NOMO-1 (cell line): ENCODE measurements around the gene FAM13A.
"Not testable (repeated sequence)": the region's sequence is repeated elsewhere in the genome, so short reads cannot be mapped to it uniquely, and the experiment has no call there.

Source experiments
- DNase-seq, 2 experiments: peaks; one replicate each; lab custom pipeline; 2025; ENCODE audit not compliant: unreplicated experiment in 2 of 2; lab: John Stamatoyannopoulos, UW

The FAM13A gene

GRCh38 chr4:89056953-89057398 is at the start of gene FAM13A:
FAM13A (minus strand) TSS chr4:89057185; CDS start chr4:89056964, 221 bp downstream.
- DNase-seq = no peak

GRCh38 chr4:89105726-89106125 is 48.7 kb upstream of the FAM13A start:
- no peak for DNase-seq

GRCh38 chr4:89101256-89102161 is 44.5 kb upstream of the FAM13A start:
- DNase-seq = no peak

GRCh38 chr4:89100853-89101252 is 43.9 kb upstream of the FAM13A start:
- no peak for DNase-seq

GRCh38 chr4:89099471-89099870 is 42.5 kb upstream of the FAM13A start:
- DNase-seq = no peak

- DNase-seq = no peak
These were observed 42.0 kb upstream of the FAM13A start for GRCh38 chr4:89099034-89099433.

DNA sequence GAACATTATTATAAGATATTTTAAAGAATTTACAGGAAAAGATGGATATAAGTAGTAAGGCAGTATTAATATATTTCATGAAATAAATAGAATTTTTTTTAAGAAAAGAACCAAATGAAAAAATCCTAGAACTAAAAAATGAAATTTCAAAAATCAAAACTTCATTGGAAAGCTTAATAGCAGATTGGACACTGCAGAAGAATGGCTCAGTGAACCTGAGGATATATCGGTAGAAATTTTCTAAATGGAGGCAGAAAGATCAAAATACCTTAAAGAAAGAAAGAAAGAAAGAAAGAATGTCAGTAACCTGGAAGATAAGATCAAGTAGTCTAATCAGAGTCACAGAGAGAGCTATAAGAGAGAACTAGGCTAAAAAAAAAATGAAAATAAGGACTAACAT is 21.3 kb upstream of the FAM13A start:
- no peak for DNase-seq

- no peak for DNase-seq
These were observed 20.8 kb upstream of the FAM13A start for GRCh38 chr4:89077761-89078160.

- no peak for DNase-seq
These were observed 15.9 kb upstream of the FAM13A start for GRCh38 chr4:89072921-89073320.

DNA sequence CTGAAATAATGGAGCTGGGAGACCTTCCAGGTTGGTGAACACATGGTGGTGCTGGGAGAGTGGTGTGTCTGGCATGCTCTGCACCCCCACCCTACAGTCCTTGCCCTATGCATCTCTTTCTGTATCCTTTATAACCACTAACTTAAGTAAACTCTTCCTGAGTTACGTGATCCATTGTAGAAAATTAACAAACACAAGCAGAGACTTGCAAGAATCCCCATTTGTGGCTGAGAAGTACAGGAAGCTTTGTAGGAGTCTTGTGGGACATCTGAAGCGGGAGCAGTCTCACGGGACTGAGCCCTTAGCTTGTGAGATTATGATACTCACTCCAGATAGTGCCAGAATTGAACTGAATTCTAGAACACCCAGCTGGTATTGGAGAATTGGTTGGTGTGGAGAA is 14.3 kb upstream of the FAM13A start:
- no peak for DNase-seq

DNA sequence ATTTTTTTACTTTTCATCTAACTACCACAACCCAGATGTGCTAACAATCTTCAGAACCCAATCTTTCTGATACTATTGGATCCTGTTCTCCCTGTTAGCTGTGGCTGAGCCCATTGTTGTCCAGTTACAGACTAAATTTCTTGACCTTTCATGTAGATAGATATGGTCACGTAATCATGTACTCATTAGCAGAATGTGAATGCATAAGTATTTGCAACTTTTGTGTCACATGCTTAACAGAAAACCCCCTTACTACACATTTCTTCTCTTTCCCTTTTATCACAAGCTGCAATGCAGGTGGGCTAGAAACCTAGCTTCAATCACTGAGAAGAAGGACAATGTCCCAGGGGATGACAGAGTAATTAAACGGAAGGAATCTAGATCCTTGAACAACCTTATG is 13.1 kb upstream of the FAM13A start:
- DNase-seq = no peak

GRCh38 chr4:89069481-89069880 is 12.5 kb upstream of the FAM13A start:
- no peak for DNase-seq

DNA sequence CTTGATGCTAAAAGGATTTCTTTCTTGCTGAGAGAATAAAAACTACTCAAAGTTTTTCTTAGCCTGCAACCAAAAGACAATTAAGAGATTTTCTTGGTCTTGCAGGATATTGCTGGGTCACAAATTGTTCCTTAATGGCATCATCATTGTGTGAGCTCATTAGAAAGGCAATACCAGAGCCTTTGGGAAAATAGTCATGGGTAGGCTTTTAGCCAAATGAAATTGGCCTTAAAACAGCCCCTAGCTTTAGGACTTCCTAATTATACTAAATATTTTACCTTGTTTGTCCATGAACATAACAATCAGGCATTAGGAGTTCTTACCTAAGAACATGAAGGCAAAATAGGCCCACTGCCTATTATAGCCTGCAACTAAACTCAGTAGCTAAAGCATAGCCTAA is 10.4 kb upstream of the FAM13A start:
- no peak for DNase-seq

DNA sequence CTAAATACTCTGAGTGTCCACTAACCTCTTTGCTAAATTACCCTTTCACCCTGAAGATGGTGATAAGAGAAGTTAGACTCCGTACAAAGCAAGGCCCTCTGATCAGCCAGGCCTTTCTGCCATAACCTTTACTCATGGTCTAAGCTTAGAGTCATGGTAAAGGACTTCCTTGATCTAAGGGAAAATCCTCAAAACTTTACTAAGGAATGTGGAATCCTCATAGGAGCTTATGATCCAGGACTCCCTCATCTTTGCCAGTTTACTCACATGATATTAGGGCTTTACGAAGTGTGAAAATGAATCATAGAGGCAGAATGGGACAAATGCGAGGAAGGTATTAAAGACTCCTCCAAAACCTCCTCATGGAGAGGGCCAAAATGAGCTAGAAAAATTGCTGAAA is 7.9 kb upstream of the FAM13A start:
- no peak for DNase-seq

GRCh38 chr4:89057844-89058243 is 859 bp upstream of the FAM13A start:
- not testable (repeated sequence) for DNase-seq

DNA sequence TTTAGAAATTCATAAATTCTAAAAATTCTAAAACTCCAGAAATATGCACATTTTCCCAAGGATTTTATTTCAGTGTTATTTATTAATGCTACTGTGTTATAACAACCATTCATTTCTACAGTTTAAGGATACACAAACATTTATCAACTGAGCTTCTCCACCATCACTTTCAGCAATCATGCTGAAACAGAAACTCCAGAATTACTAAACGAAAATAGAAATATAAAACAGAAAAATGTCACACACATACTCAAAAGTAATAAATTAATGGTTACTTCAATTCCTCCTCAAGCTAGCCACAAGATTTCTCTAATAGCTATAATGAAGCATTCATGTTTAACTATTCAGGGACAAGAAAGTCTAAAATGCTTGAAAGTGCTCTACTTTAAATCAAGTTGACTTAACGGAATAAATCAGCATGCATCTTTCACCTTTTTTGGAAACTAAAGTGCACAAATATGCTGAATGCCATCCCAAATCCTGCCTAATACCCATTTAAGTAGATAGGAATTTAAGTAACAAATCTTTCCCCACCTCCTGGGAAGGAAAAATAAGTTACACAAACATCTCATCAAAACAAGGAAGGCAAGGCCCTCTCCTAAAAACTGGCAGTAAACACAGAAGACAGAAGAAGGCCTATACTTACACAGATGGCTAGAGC is 563 bp downstream of the FAM13A start:
- no peak for DNase-seq

DNA sequence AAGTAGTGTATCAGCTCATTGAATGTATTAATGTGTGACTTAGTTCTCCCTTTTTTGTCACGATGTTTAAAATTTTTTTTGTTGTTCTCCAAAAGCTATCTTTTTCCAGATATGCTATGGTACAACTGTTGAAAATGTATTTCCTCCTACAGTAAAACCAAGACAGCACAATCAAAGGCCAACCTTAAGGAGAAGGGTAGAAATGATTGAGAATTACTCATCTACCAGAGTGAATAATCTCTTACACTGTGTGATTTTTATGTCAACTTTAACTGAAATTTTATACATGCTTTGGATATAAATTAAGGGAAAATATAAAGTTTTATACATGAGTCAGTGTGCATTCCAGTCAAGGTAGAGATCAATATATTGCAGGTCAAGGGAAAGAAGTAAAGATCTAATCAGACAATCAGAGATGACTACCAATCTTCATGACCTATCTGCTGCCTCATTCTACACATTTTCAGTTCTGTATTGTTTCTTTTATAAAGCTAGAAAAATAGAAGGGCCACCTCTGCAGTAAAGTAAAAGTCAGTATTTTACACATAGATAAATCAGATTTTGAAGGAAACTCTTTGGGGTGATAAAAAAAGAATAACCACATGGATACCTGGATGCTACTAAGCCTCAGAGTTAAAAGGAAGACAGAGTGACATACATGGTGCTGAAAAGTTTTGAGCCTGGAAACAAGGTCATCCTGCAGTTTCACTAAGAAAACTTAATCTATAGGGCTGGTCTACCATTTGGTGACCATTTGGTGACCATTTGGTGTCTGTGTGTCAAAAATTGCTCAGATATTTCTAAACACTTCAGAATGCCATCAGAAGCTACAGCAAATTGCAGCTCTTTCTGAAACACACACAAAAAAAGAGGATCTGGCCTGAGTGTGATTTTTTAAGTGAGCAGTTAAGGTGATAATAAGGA is 1.6 kb downstream of the FAM13A start:
- no peak for DNase-seq

DNA sequence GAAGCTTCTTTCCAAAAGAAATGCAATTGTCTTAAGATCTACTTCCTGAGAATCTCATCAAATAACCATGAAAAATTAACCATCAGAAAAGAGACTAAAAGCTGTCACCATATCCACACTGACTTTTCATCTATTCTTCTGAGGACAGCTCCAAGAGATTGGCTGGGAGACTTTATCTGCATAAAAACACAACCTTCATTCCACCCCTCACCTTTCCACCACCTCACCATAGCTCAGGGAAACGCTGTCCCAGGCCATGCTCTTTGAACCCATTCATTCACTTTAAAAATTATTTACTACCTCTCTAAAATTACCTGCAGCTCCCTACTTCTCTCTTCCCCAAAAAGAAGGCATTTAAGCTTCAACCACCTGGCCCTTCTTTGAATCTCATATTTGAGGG is 2.4 kb downstream of the FAM13A start:
- DNase-seq = no peak

- DNase-seq = no peak
These were observed 7.1 kb downstream of the FAM13A start for GRCh38 chr4:89049853-89050252.

GRCh38 chr4:89048906-89049601 is 7.9 kb downstream of the FAM13A start:
- DNase-seq = no peak
